GM19238 (cell line): ENCODE measurements around the gene ASTN2.

Experiments used
- DNase-seq: peaks from one replicate; pipeline ENCODE4 v3.0.0; 2011; ENCODE audit warnings: low spot score; ENCODE audit not compliant: insufficient read length

Gene ASTN2

GRCh38 chr9:117368684-117369230, 46.1 kb downstream of the ASTN2 start:
- no peak for DNase-seq

DNA sequence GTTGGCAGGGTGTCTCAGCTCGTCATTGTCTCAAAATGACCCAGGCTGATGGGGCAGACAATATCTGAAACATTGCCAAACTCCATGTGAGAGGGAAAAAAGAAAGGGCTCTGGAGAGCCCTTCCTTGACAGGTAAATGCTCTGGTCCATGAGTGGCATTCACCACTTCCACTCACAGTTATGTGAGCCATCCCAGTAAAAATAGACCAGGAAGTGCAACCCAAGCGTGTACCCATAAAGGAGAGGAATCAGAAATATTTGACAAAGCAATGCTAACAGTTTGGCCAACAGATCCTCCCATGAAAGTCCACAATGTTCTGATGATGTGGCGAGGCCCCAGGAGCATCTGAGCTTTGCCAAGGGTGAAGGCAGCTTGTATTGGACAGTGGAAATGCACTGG, 49.4 kb downstream of the ASTN2 start:
- no peak for DNase-seq

- no peak for DNase-seq
These were observed 51.9 kb downstream of the ASTN2 start for GRCh38 chr9:117363006-117363405.

- DNase-seq, result no peak
These were observed 54.9 kb downstream of the ASTN2 start for GRCh38 chr9:117359910-117360309.

DNA sequence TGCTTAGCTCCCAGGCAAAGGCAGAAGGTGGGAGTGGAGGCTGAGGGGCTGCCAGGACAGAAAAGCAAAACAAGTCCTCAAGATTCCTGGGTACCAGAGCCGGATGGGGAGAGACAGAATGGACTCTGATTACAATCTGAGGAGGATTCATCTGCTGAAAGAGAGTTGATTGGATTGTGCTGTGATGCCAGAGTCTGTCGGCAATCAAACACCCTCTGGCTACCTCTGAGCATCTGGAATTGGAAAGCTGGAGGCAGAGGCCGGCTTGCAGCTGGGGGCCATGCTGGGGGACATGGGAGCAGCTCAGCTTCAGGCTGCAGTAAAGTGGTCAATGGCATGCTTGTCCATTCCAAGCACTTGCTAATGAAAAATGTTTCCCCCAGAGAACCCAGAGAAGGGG, 59.3 kb downstream of the ASTN2 start:
- no peak for DNase-seq

DNA sequence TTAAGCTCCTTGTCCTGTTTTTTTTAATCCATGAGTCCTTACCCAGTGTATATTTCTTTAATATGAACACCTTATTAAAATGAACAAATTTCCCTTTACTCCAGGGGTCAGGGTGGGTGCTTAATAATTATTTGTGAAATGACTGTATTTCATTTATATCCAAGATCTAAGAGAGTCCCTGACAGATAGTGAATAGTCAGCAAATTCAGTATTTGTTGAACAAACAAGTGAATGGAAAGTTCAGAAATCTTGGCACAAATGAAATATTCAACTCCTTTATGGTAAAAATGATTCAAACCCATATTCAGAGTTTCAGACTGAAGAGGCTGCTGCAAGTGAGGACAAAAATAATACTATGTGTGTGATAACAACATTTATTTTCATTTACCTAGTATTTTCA, 59.9 kb downstream of the ASTN2 start:
- DNase-seq, result no peak

DNA sequence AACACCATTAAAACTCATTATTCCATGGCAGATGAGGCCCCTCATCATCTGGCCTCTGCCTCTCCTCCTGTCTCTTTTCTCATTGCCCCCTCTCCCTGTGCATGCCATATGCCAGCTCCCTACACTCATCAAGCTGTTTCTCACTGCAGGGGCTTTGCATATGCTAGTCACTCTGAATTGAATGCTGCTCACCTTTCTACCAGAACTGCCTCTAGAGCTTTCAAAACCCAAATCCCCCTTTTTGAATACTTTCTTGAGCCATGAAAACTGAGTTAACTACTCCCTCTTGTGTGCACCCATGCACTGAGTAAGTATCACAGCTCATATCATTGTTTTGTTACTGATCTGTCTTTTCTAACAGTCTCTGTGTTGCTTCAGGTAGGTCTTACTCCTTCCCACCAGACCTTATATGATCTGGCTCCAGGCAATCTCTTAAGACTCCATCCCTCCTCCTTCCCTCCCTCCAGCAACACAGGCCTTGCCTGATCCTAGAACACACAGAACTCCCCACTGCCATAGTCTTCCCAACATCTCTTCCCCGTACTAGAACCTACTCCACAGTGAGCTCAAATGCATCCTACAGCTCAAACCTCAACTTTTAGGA, 60.5 kb downstream of the ASTN2 start:
- DNase-seq, result no peak

- no peak for DNase-seq
These were observed 69.8 kb downstream of the ASTN2 start for GRCh38 chr9:117344892-117345660.

DNA sequence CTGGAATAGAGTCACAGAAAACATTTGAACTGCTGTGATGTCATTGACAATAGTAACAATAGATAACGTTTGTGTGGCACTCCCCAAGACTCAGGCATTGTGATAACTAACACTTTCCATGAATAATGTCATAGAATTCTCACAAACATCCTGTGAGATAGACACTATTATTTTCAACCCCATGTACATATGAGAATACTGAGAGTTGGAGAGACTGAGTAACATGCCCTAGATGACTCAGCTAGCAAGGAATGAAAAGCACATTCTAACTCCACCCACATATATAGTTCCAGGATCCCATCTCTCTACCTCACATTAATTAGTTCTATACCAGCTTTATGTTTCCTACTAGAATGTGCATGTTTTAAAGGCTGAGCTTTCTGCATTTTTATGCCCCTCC, 71.4 kb downstream of the ASTN2 start:
- DNase-seq, result no peak

- DNase-seq, result no peak
These were observed 73.7 kb downstream of the ASTN2 start for GRCh38 chr9:117341151-117341550.

GRCh38 chr9:117340422-117340821, 74.4 kb downstream of the ASTN2 start:
- DNase-seq, result no peak

- no peak for DNase-seq
These were observed 78.9 kb downstream of the ASTN2 start for GRCh38 chr9:117335837-117336433.

- no peak for DNase-seq
These were observed 80.8 kb downstream of the ASTN2 start for GRCh38 chr9:117334101-117334500.

DNA sequence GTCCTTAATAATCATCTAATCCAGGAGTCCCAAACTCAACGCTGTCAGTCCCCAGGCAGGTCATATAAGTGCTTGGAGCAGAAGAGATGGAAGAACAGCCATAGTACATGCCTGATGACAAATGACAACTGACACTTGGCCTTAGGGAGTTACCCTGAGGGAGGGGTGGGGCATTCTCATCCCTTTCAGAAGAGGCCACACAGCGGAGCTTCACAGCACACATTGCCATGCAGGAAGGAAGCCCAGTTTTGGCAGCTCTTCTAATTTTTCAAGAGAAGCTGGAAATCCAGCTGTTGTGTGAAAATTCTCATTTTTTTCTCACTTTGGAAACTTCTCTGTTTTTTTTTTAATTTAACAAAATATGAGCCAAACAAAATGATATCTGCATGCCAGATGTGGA, 89.0 kb downstream of the ASTN2 start:
- DNase-seq, result no peak

DNA sequence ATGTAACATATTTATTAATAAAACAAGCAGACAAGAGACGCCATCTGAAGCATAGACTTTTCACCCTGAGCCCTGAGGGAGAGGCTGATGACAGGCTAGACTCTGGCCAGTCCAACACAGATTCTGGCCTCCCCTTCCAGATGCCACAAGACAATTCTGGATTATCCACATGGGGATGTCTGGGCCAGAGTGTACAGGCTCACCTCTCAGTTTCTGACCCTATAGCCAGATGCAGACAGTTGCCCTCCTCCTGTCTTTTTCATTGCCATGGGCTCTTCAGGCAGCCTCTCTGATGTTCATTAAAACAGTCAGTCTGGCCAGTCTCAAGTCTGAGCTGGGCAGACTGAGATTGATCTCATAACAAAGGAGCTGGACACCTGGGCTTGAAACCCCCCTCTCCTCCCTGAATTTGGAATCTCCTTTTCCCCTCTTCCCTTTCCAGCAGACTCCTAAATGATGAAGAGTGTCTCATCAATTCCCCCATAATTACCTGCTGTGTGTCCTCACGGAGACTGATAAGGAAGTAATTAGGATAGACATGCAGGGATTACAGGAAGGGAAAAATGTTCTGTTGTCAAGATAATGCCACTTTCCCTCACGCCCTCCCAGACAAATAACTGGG, 89.6 kb downstream of the ASTN2 start:
- no peak for DNase-seq

DNA sequence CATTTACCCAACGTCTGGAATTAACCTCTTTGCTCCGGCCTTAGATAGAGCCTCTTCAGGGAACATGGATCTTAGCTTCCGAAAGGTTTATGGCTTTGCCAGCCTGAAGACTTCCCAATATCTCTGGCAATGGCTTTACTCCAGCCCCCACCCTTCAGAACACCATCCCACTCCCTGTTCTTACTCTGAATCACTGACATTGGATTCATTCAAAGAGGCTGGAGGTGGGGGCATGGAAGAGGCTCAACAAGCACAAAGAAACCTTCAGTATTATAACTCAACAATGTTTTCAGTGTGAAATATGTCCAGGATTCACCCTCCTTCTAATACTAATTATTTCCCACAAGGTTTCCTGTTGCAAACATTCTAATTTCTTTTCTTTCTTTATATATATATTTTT, 91.5 kb downstream of the ASTN2 start:
- DNase-seq, result no peak

DNA sequence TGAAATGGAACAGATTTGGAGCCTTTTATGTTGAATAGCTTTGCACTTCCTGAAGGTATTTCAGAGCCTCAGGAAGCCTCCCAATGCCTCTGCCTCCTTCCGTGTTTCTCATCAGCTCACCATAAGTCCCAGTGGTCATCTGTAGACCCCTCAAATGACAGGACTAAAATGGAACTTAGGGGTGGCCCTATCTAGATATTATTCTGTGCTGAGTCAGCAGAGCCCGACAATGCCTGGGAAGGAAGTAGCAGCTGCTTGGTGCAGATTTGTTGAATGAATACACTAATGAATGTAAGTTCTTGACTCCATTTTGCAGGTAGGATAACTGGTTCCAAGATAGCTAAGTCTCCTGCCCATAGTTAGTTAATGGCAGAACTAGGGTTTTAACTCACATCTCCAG, 97.7 kb downstream of the ASTN2 start:
- no peak for DNase-seq

- DNase-seq, result no peak
These were observed 99.6 kb downstream of the ASTN2 start for GRCh38 chr9:117315236-117315635.

DNA sequence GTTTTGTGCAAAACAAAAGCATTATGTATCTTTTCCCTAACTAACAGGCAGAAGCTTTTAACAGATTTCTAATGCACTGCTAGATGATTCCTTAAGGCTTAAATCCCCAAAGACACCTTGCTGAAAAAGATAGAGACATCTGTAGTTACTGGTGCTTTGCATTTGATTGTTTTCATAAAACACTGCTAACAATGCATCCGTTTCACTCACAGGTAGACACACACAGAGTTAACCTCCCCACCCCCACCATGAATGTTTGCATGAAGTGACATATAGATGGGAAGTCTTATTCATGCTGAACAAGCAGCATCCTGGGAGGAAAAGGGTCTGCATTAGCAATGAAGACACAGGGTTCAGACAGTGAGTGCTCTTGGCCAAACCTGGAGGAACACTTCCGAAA, 100.9 kb downstream of the ASTN2 start:
- DNase-seq, result no peak

- no peak for DNase-seq
These were observed 107.2 kb downstream of the ASTN2 start for GRCh38 chr9:117307701-117308100.

DNA sequence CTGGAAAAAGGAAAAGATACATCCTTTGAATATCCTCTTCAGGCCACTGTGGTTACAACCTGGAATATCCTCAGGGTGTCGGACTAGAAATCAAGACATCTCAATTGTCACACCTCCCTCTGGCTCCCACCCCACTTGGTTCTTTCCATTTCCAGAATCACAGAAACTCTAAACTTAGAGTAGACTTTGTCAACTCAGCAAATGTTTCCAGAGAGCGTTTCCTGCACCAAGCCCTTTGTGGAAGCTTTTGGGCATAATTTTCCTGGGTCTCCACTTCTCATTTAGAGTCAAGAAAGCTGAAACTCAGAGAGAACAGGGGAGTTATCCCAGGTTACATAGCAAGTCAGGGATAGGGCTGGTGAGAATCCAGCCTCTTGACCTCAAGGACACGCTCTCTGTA, 108.8 kb downstream of the ASTN2 start:
- no peak for DNase-seq

DNA sequence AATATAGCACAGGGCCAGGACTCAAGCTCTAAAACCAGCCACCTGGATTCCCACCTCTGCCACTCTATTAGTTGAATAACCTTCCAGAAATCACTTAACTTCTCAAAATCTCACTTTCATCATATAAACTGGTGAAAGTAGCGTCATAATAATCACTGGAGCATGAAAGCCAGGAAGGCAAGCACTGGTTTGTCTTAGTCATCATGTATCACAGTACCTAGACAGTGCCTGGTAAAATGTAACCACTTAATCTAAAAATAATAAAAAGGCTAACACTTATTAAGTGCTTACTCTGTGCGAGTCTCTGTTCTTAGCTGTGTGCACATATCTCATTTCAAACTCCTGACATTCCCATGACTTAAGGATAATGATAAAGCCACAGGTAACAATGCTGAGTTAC, 109.4 kb downstream of the ASTN2 start:
- no peak for DNase-seq
